ENCODE measurements around the gene BAIAP2L2. TPM values are rescaled to one million over a fixed set of nuclear protein-coding genes. Genes with fewer than 3 reads are reported as not detected.
"Not testable (repeated sequence)": the region's sequence is repeated elsewhere in the genome, so short reads cannot be mapped to it uniquely, and the experiment has no call there.

Gene BAIAP2L2
- total RNA-seq, 1 donor from 2014 or later, result not detected

DNA sequence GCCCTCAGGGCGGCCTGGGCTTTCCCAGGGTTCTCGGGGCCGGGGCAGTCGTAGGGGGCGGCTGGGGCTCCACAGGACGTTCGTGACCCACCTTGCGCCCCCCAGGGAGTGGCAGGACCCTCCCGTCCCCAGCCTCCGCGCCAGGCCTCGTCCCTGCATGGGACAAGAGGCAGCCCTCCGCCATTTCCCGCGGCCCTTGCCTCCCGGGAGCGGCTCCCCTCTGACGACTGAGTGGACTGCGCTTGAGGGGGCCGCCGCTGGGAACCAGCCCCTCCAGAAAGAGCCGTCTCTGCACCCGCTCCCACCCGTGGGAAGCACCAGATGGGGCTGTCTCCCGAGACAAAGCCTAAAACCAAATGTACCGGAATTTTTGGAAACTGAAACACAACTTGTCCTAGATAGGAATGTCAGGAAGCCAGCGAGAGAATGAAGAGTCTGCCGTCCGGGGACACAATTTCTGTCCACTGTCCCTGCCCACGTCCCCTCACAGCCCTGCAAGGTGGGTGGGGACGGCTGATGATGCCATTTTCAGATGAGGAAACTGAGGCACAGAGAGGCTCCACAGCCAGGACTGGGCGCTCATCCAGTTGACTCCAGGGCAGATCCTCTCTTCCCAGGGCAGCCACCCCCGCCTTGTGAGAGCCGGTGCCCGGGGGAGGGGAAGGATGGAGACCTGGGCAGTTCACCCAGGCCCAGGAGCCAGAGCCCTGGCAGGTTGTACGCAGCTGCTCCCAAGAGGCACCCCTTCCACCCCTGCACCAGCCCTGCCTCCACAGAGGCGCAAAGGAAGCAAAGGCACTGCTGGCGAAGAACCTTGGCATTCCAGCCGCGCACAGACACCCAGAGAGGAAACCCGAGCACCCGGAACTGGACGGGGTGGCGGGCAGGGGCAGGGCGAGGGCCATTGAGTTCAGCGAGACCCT is 71.3 kb downstream of the BAIAP2L2 start:
- Histone ChIP-seq H3K4me1 (peaks cover 14% of the 10 kb centered on the region), H3K9me3 (no peaks in the 10 kb centered on the region), H3K4me3 (no peak overlapping the region), H3K36me3 (no peaks in the 10 kb centered on the region), H3K27ac (peak overlapping the region; percentile 30), H3K27me3 (no peaks in the 10 kb centered on the region)
- no peak for TF ChIP-seq POLR2A (IDR thresholded peaks at IDR 0.05)
- TF ChIP-seq POLR2AphosphoS5 (IDR thresholded peaks at IDR 0.05; ENCODE audit: insufficient read depth in 1 of 2, low read depth in 1 of 2), result no peak
- TF ChIP-seq, protein P1, sequence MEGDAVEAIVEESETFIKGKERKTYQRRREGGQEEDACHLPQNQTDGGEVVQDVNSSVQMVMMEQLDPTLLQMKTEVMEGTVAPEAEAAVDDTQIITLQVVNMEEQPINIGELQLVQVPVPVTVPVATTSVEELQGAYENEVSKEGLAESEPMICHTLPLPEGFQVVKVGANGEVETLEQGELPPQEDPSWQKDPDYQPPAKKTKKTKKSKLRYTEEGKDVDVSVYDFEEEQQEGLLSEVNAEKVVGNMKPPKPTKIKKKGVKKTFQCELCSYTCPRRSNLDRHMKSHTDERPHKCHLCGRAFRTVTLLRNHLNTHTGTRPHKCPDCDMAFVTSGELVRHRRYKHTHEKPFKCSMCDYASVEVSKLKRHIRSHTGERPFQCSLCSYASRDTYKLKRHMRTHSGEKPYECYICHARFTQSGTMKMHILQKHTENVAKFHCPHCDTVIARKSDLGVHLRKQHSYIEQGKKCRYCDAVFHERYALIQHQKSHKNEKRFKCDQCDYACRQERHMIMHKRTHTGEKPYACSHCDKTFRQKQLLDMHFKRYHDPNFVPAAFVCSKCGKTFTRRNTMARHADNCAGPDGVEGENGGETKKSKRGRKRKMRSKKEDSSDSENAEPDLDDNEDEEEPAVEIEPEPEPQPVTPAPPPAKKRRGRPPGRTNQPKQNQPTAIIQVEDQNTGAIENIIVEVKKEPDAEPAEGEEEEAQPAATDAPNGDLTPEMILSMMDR (IDR thresholded peaks at IDR 0.05), result no peak
- intact Hi-C loops (cut with DNase I), result loop anchor here (1.0 kb wide), 1 partner anchor 248 kb away; no protein-coding TSS in a partner anchor
- DNase-seq (ENCODE audit: extremely low spot score in 2 of 2), result no peak

DNA sequence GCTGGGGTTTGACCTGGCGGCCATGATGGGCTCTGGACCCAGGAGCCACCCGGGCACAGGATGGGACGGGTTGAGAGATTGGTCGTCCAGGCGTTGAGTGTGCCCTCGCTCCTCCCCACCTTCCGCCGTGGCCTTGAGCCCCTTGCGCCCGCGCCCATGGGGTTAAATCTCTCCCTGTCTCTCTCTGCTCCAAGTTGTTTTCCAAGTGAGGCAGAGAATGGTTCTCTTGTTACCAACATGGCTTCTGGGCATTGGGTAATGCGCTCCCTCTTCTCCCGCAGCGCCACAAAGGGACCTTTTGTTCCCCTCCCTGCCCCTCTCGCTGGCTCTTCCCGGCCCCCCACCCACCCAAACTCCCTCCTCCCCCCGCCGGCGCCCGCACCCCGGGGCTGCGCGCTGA is 72.1 kb downstream of the BAIAP2L2 start:
- TF ChIP-seq POLR2AphosphoS5 (IDR thresholded peaks at IDR 0.05; ENCODE audit: insufficient read depth in 1 of 2, low read depth in 1 of 2) (no peak), POLR2A (IDR thresholded peaks at IDR 0.05) (no peak)
- TF ChIP-seq, protein P1 (IDR thresholded peaks at IDR 0.05), result no peak

GRCh38 chr22:38037367-38038150 is 72.9 kb downstream of the BAIAP2L2 start:
- H3K4me3 ChIP-seq; H3K9me3 ChIP-seq; H3K36me3 ChIP-seq; H3K27me3 ChIP-seq; intact Hi-C loops (cut with DNase I); DNase-seq (ENCODE audit: extremely low spot score in 2 of 2): not testable (repeated sequence)
- peaks cover 25% of the 10 kb centered on the region for H3K4me1 ChIP-seq
- peak overlapping the region; percentile 30 for H3K27ac ChIP-seq

More for the DNA sequence above, 72.1 kb downstream of the BAIAP2L2 start:
- H3K27me3 ChIP-seq, result no peaks in the 10 kb centered on the region
- no peak overlapping the region for H3K4me3 ChIP-seq
- peaks cover 21% of the 10 kb centered on the region for H3K4me1 ChIP-seq
- no peak for DNase-seq (ENCODE audit: extremely low spot score in 2 of 2)
- H3K9me3 ChIP-seq, result no peaks in the 10 kb centered on the region
- H3K27ac ChIP-seq, result peak overlapping the region; percentile 30
- intact Hi-C loops (cut with DNase I), result no loop called here
- H3K36me3 ChIP-seq, result no peaks in the 10 kb centered on the region

DNA sequence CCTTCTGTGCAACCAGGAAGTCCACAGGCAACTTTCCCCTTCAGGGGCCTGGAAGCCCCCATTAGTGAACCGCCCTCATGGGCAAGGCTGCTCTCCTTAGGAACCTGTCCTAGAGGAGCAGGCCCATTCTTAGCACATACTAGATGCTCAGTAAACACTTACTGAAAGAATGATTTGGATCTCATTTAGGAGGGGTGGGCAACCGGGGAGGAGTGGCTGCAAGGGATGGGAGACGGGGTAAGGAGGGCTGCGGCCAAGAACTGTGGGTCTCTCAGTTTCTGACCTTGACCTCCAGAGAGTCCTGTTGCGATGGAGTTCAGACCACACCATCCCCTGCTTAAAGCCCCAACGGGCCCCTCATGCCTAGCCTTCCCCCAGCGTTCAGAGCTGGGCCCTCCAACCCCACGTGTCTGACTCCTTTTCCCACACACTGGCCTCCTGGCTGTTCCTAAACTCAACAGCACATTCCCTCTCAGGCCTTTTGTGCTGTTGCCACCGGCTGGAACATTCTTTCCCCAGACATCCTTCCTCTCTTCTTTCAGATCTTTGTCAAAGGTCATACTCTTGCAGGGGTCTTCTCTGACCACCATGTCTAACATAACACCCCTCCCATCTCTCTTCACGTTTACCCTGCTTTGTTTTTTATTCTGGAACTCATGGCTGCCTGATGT is 74.0 kb downstream of the BAIAP2L2 start:
- Histone ChIP-seq H3K36me3 (no peaks in the 10 kb centered on the region), H3K27me3 (no peaks in the 10 kb centered on the region), H3K4me1 (peaks cover 22% of the 10 kb centered on the region), H3K9me3 (no peaks in the 10 kb centered on the region), H3K27ac (no peak overlapping the region), H3K4me3 (no peak overlapping the region)
- TF ChIP-seq POLR2AphosphoS5 (IDR thresholded peaks at IDR 0.05; ENCODE audit: insufficient read depth in 1 of 2, low read depth in 1 of 2) (no peak), POLR2A (IDR thresholded peaks at IDR 0.05) (no peak)
- TF ChIP-seq, protein P1 (IDR thresholded peaks at IDR 0.05), result no peak
- intact Hi-C loops (cut with DNase I), result no loop called here
- no peak for DNase-seq (ENCODE audit: extremely low spot score in 2 of 2)

- Histone ChIP-seq H3K27me3 (no peaks in the 10 kb centered on the region), H3K9me3 (no peaks in the 10 kb centered on the region), H3K4me1 (peaks cover 28% of the 10 kb centered on the region), H3K4me3 (no peak overlapping the region), H3K36me3 (no peaks in the 10 kb centered on the region), H3K27ac (no peak overlapping the region)
- no peak for DNase-seq (ENCODE audit: extremely low spot score in 2 of 2)
- intact Hi-C loops (cut with DNase I), result no loop called here
- TF ChIP-seq POLR2AphosphoS5 (IDR thresholded peaks at IDR 0.05; ENCODE audit: insufficient read depth in 1 of 2, low read depth in 1 of 2) (no peak), POLR2A (IDR thresholded peaks at IDR 0.05) (no peak)
- TF ChIP-seq, protein P1 (IDR thresholded peaks at IDR 0.05), result no peak
These were observed 75.0 kb downstream of the BAIAP2L2 start for GRCh38 chr22:38035530-38035885.
